Adipocyte (in vitro differentiated cells): ENCODE results near the gene MOXD1.

Source experiments
- DNase-seq: peaks from one replicate; pipeline ENCODE4 v3.0.0-alpha.2; 2015; ENCODE audit warnings: low read depth
- H3K27me3 ChIP-seq: replicated peaks from 2 replicates; pipeline ENCODE4 v1.7.0; 2013; ENCODE audit warnings: mild to moderate bottlenecking, low read length, moderate library complexity; ENCODE audit not compliant: control insufficient read depth, insufficient read depth
- H3K36me3 ChIP-seq: 2 replicates; pipeline ENCODE4 v1.7.0; 2013; ENCODE audit warnings: low read length, mild to moderate bottlenecking, moderate library complexity; ENCODE audit not compliant: control insufficient read depth, insufficient read depth, severe bottlenecking
- H3K4me1 ChIP-seq: 2 replicates; pipeline ENCODE4 v1.7.0; 2013; ENCODE audit warnings: mild to moderate bottlenecking, low read length, moderate library complexity; ENCODE audit not compliant: control insufficient read depth, insufficient read depth
- H3K4me3 ChIP-seq: 2 replicates; pipeline ENCODE4 v1.7.0; 2013; ENCODE audit warnings: mild to moderate bottlenecking, low read length, moderate library complexity
- H3K9ac ChIP-seq: 2 replicates; pipeline ENCODE4 v1.7.0; 2013; ENCODE audit warnings: mild to moderate bottlenecking, low read length, moderate library complexity
- H3K9me3 ChIP-seq: 2 replicates; pipeline ENCODE4 v1.7.0; 2013; ENCODE audit warnings: mild to moderate bottlenecking, low read length, moderate library complexity; ENCODE audit not compliant: control insufficient read depth

MOXD1 gene

DNA sequence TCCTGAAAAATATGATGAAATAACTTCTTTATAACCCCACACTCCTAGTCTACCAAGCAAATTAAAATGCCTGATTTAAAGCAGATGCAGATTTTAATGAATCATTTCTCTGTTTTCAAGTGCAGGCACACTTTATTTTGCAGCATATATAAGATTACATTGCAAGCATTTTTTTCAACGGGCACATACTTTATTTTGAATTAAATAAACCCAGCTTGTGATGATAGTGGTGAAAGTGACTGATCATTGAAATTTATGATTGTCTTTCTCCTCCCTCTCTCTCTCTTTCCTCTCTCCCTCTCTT, 12.2 kb upstream of the MOXD1 start:
- peak; percentile 29 for DNase-seq
- H3K9me3 ChIP-seq = peaks cover 19% of the 10 kb centered on the region
- H3K4me1 ChIP-seq = peaks cover 30% of the 10 kb centered on the region
- H3K27me3 ChIP-seq = no peaks in the 10 kb centered on the region
- no peak overlapping the region for H3K4me3 ChIP-seq
- no peaks in the 10 kb centered on the region for H3K36me3 ChIP-seq
- H3K9ac ChIP-seq = no peak overlapping the region

DNA sequence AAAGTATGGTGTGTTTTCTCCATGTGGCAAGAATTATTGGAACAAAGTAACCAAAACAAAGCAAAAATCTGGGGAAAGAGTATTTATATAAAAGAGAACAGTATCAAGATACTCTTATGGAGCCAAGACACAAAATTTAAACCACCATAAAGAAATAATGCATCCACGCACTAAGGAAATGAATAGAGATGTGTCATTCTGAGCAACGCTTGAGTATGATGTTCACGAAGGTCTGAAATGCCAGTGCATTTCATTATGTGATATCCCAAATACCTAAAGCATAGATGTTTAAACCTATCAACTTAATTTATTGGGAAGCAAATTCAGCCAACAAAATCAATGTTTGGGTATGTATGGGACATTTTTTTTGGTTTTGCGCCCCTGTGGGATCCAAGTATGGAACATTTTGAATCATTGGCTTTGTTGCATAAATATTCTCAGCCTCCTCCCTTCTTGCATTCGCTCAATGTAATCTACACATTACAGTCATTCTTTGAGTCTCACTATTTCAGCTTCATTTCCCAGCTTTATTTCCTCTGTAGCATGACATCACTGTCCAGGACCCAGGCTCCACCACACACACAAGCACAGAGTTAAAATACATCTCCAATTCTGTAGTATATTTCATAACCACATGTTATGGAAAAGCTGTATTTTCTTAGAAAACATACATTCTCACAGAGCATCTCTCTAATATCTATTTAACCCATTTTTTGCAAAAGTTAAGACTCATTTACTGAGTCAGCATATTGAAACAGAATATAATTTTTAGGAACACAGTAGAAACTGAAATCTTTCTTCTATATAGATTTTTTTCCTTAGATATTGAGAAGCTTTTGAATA, 11.6 kb upstream of the MOXD1 start:
- Histone ChIP-seq H3K4me1 (peaks cover 30% of the 10 kb centered on the region), H3K4me3 (no peak overlapping the region), H3K27me3 (no peaks in the 10 kb centered on the region), H3K9ac (no peak overlapping the region), H3K9me3 (peaks cover 19% of the 10 kb centered on the region), H3K36me3 (no peaks in the 10 kb centered on the region)
- peak; percentile 47 for DNase-seq

DNA sequence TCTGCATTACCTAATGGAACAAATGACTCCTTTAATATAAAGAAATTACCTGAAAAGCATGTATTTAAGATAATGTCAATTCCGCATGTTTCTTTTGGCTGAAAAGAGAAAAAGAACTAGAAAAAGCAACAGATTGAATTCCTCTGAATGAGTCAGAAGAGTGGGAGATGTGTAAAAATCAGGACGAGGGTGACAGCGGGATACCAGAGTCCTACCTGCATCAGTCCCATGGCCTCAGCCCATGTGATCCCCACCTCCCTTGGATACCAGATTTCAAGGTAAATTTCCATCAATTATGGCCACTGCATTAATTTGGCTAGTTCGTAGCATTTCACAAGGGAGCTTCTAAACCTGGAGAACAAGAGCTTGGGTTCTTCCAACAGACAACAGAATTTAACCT, 10.0 kb upstream of the MOXD1 start:
- DNase-seq = no peak
- H3K4me3 ChIP-seq = no peak overlapping the region
- H3K27me3 ChIP-seq = no peaks in the 10 kb centered on the region

DNA sequence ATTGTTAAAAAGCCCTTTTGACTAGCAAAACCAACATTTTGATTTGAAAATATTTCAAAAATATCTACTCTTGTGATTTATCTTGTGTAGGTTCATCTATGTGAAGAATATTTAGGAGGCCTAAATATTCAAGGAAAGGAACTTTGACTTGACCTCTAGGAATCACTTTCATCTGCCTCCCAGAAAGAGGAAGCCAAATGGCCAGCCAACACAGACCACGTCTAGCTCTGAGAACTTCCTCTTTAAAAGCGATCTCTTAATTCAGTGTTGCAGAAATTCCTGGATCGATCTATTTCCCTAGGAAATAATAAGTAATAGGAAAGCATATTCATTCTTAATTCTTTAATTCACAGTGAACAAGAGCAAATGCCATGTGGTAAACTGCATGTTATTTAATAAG, 9.6 kb upstream of the MOXD1 start:
- Histone ChIP-seq H3K9ac (no peak overlapping the region), H3K4me1 (peaks cover 36% of the 10 kb centered on the region), H3K9me3 (peaks cover 3% of the 10 kb centered on the region), H3K36me3 (no peaks in the 10 kb centered on the region), H3K27me3 (no peaks in the 10 kb centered on the region), H3K4me3 (no peak overlapping the region)
- DNase-seq = no peak

More for the DNA sequence above, 10.0 kb upstream of the MOXD1 start:
- Histone ChIP-seq H3K9ac (no peak overlapping the region), H3K36me3 (no peaks in the 10 kb centered on the region), H3K4me1 (peaks cover 32% of the 10 kb centered on the region), H3K9me3 (peaks cover 7% of the 10 kb centered on the region)

DNA sequence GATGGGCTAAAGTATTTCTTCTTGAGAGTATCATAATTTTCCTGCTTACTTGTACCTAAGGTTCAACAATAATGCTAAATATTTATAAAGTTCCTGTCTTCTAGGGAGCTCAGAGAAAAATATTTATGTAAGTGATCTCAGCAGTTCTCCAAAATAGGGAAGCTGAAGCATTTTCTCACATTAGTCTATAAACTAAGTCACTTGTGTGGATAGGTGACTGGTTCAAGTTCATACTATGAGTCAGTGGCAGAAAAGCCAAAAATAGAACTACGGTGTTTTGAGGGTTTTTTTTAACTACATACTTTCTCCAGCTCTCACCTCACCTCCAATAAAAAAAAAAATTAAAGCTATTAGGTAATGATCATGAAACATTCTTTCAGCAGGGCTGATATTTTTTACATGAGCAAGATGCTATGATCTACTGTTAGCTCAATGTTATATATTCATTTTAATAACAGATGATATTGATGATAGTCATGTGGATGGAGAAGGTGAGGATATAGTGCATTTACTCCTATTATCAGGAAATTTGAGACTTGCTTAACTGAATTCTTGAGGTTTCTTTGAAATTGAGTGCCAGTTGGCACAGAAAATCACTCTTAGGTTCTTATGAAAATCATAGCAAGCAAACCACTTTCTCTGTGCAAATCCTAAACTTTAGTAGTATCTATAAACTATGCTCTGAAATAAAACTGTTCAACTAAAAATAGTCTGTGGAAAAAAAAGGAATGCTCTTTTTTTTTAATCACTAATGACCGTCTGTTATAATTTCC, 4.1 kb upstream of the MOXD1 start:
- H3K27me3 ChIP-seq = no peaks in the 10 kb centered on the region

DNA sequence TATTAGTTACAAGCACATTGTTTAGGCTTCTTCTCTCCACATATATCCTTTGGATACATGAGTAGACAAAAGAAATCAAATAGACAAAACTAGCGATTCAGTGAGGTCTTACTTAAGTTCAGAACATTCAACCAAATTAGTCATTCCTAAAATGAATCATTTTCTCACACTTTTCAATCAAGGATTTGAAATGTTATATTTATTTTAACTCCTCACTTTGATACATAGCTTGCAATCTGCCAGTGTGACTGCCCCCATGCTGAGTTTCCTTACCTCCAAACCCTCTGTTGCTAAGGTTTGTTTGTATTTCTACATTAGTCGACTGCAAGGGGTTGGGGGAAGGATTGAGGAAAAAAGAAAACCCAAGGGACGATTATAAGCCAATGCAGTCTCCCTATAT, 3.5 kb upstream of the MOXD1 start:
- no peak overlapping the region for H3K9ac ChIP-seq
- peaks cover 31% of the 10 kb centered on the region for H3K4me1 ChIP-seq
- H3K27me3 ChIP-seq = no peaks in the 10 kb centered on the region
- H3K36me3 ChIP-seq = no peaks in the 10 kb centered on the region
- no peak for DNase-seq
- peak overlapping the region; percentile 37 for H3K4me3 ChIP-seq
- H3K9me3 ChIP-seq = no peaks in the 10 kb centered on the region

More for the DNA sequence above, 4.1 kb upstream of the MOXD1 start:
- DNase-seq = no peak
- H3K4me1 ChIP-seq = peaks cover 27% of the 10 kb centered on the region
- no peaks in the 10 kb centered on the region for H3K9me3 ChIP-seq
- peak overlapping the region; percentile 37 for H3K4me3 ChIP-seq
- no peak overlapping the region for H3K9ac ChIP-seq
- no peaks in the 10 kb centered on the region for H3K36me3 ChIP-seq

DNA sequence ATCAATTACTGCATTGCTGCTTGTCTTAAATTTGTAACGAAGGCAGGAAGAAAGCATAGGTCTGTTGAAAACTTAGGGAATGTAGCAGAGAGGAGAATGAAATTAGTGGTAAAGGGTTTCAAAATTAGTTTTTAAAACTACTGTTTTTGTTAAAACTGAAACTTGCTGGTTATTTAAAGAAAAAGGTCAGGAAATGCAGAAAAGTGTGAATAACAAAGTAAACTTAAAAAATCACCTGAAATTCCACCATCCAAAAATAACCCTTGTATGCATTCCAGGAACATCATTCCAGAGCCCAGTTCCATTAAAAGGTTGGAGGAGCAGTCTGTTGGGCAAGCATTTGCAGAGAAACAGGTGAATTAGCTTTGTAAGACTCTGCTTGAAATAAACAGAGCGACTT, 3.1 kb upstream of the MOXD1 start:
- Histone ChIP-seq H3K27me3 (no peaks in the 10 kb centered on the region), H3K4me1 (peaks cover 31% of the 10 kb centered on the region), H3K4me3 (peak overlapping the region; percentile 37), H3K9ac (no peak overlapping the region), H3K9me3 (no peaks in the 10 kb centered on the region), H3K36me3 (no peaks in the 10 kb centered on the region)
- no peak for DNase-seq

DNA sequence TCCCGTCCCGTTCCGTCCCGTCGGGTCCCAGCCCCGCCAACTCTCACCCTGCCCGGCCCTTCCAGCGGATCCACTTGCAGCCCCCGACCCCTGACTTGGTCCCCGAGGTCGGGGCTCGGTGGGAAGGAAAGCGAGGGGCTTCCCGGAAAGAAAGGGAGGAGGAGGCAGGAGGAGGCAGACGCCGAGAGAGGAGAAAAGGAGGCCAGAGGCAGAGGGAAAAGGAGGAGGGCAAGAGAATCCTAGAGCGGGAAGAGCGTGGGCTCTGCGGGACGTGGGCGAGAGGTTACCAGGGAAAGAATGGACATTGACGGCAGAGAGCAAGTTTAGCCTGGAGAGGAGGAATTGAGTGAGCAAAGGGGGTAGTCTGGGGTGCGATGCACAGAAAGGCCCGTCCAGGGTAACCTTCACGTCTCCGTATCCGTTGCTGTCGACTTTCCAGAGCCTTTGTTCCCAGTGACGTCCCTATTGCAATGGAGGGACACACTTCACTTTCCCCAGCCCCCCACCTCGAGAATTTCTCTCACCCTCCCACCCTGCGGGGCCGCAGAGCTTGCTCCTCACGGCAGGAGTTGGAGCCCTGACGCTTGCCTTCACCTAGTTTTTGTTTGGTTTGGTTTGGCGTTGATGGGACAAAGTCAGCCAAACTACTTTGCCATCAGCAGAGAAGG, 477 bp upstream of the MOXD1 start:
- Histone ChIP-seq H3K4me3 (peak overlapping the region; percentile 89), H3K9ac (peak overlapping the region; percentile 89), H3K27me3 (no peaks in the 10 kb centered on the region), H3K9me3 (no peaks in the 10 kb centered on the region), H3K4me1 (peaks cover 31% of the 10 kb centered on the region), H3K36me3 (no peaks in the 10 kb centered on the region)
- DNase-seq = no peak

DNA sequence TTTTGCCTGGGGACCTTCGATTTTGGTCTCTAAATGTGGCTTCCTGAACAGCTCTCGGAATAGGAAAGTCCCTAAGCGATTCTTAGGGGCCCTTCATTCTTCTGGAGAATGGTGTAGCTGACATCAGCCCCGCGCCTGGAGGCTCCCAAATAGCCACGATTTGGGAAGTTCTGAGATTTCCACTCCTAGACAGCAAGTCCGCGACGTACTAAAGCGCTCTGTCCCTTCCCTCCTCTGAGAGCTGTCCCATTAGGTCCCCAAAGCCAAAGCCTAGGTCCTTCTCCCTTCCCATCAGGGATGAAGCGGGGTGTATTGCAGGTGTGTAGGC, 756 bp downstream of the MOXD1 start:
- peak; percentile 7 for DNase-seq
- Histone ChIP-seq H3K4me3 (peak overlapping the region; percentile 89), H3K9ac (peak overlapping the region; percentile 89), H3K36me3 (no peaks in the 10 kb centered on the region), H3K4me1 (peaks cover 21% of the 10 kb centered on the region), H3K27me3 (no peaks in the 10 kb centered on the region), H3K9me3 (peaks cover 2% of the 10 kb centered on the region)

DNA sequence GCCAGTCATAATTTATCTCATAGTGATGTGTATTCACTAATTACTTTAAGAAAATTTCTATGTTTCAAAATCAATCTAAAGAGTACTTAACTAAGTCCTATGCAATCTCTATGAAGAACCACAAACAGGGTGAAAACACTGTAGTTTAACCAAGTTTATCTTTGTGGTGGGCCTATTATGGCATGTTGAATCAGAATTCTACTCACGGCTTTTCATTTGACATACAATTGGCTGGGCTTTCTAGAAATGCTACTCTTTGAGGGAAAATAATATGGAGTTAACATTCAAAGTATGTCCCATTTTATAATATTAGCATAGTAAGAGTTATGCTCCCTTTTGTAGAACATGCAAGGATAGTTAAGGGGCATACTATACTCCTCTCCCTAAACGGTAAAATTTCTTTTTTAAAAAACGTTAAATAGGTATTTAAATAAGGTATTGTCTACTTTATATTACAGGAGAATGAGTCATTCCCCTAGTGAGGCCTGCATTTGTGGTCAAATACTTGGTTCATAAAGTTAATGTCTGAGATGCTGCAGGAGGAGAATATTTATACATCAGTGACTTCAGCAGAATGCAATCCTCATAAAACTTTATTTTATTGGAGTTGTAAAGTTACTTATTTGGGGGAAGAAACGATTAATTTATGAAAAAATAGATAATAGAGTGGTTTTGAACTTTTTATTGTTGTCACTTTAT, 1.8 kb downstream of the MOXD1 start:
- peak; percentile 39 for DNase-seq
- peaks cover 12% of the 10 kb centered on the region for H3K4me1 ChIP-seq
- peaks cover 12% of the 10 kb centered on the region for H3K9me3 ChIP-seq
- peak overlapping the region; percentile 89 for H3K4me3 ChIP-seq
- H3K36me3 ChIP-seq = no peaks in the 10 kb centered on the region
- H3K27me3 ChIP-seq = no peaks in the 10 kb centered on the region
- H3K9ac ChIP-seq = no peak overlapping the region
